Measurements from ENCODE around the gene EXTL1. TPM values are rescaled to one million over a fixed set of nuclear protein-coding genes. Genes with fewer than 3 reads are reported as not detected.

The EXTL1 gene
- total RNA-seq, 1 donor from 2014 or later, result 0.95 TPM

- Histone ChIP-seq H4K20me1 (ENCODE audit: low read depth) (no peaks in the 10 kb centered on the region), H3K9me3 (ENCODE audit: low read depth) (no peaks in the 10 kb centered on the region), H2AFZ (replicated peaks) (no peak overlapping the region), H3F3A (ENCODE audit: low read depth) (no peaks in the 10 kb centered on the region), H3K4me1 (no peaks in the 10 kb centered on the region), H3K79me2 (ENCODE audit: low read depth) (no peaks in the 10 kb centered on the region), H3K27ac (no peak overlapping the region), H3K9ac (no peak overlapping the region), H3K36me3 (no peaks in the 10 kb centered on the region), H3K27me3 (no peaks in the 10 kb centered on the region), H3K4me2 (no peak overlapping the region), H3K4me3 (no peak overlapping the region)
- H3K4me1 Mint-ChIP-seq, result no peaks in the 10 kb centered on the region
- peaks cover 2% of the 10 kb centered on the region for H3K27me3 Mint-ChIP-seq (ENCODE audit: insufficient read depth, low read depth)
- H3K9me3 Mint-ChIP-seq, result no peaks in the 10 kb centered on the region
- H3K27ac Mint-ChIP-seq, result no peak overlapping the region
- peaks cover 26% of the 10 kb centered on the region for H3K36me3 Mint-ChIP-seq
- no peak for DNase-seq (ENCODE audit: low spot score)
- no peak overlapping the region for H3K4me3 Mint-ChIP-seq
- no peak for TF ChIP-seq EZH2phosphoT487 (IDR thresholded peaks at IDR 0.05)
- no peak for TF ChIP-seq CTCF (IDR thresholded peaks at IDR 0.05)
- no peak for TF ChIP-seq EZH2 (IDR thresholded peaks at IDR 0.05)
Measured at GRCh38 chr1:25977801-25978200, 43.8 kb upstream of the EXTL1 start.

GRCh38 chr1:25978403-25978802 is 43.2 kb upstream of the EXTL1 start:
- Histone ChIP-seq H3K4me3 (no peak overlapping the region), H3K4me1 (no peaks in the 10 kb centered on the region), H3K36me3 (no peaks in the 10 kb centered on the region), H3K27ac (no peak overlapping the region), H3K27me3 (no peaks in the 10 kb centered on the region), H3F3A (ENCODE audit: low read depth) (no peaks in the 10 kb centered on the region), H4K20me1 (ENCODE audit: low read depth) (no peaks in the 10 kb centered on the region), H3K9me3 (ENCODE audit: low read depth) (no peaks in the 10 kb centered on the region), H3K4me2 (no peak overlapping the region), H3K9ac (no peak overlapping the region), H2AFZ (replicated peaks) (no peak overlapping the region), H3K79me2 (ENCODE audit: low read depth) (no peaks in the 10 kb centered on the region)
- no peak overlapping the region for H3K27ac Mint-ChIP-seq
- H3K36me3 Mint-ChIP-seq, result peaks cover 28% of the 10 kb centered on the region
- H3K9me3 Mint-ChIP-seq, result no peaks in the 10 kb centered on the region
- TF ChIP-seq EZH2phosphoT487 (IDR thresholded peaks at IDR 0.05) (no peak), EZH2 (IDR thresholded peaks at IDR 0.05) (no peak), CTCF (IDR thresholded peaks at IDR 0.05) (no peak)
- H3K4me3 Mint-ChIP-seq, result no peak overlapping the region
- no peaks in the 10 kb centered on the region for H3K4me1 Mint-ChIP-seq
- H3K27me3 Mint-ChIP-seq (ENCODE audit: insufficient read depth, low read depth), result peaks cover 3% of the 10 kb centered on the region
- DNase-seq (ENCODE audit: low spot score), result no peak

- Mint-ChIP-seq H3K27ac (no peak overlapping the region), H3K4me1 (no peaks in the 10 kb centered on the region), H3K4me3 (no peak overlapping the region), H3K36me3 (peaks cover 34% of the 10 kb centered on the region), H3K27me3 (ENCODE audit: insufficient read depth, low read depth) (peaks cover 6% of the 10 kb centered on the region), H3K9me3 (no peaks in the 10 kb centered on the region)
- Histone ChIP-seq H3K4me1 (no peaks in the 10 kb centered on the region), H3K4me3 (no peak overlapping the region), H3K9me3 (ENCODE audit: low read depth) (no peaks in the 10 kb centered on the region), H2AFZ (replicated peaks) (no peak overlapping the region), H3F3A (ENCODE audit: low read depth) (no peaks in the 10 kb centered on the region), H3K36me3 (no peaks in the 10 kb centered on the region), H3K79me2 (ENCODE audit: low read depth) (no peaks in the 10 kb centered on the region), H4K20me1 (ENCODE audit: low read depth) (no peaks in the 10 kb centered on the region), H3K9ac (no peak overlapping the region), H3K4me2 (no peak overlapping the region), H3K27ac (no peak overlapping the region), H3K27me3 (no peaks in the 10 kb centered on the region)
- DNase-seq (ENCODE audit: low spot score), result no peak
- TF ChIP-seq EZH2phosphoT487 (IDR thresholded peaks at IDR 0.05) (no peak), CTCF (IDR thresholded peaks at IDR 0.05) (no peak), EZH2 (IDR thresholded peaks at IDR 0.05) (no peak)
Measured at GRCh38 chr1:25979210-25979609, 42.4 kb upstream of the EXTL1 start.
